GM19328 (cell line): ENCODE data around the gene DOK5.

Experiments used
- ATAC-seq: cut with Tn5 transposase; IDR thresholded peaks from one replicate; pipeline ENCODE4 v1.9.1; 2021; ENCODE audit warnings: mild to moderate bottlenecking, moderate library complexity; ENCODE audit not compliant: unreplicated experiment

Gene DOK5

DNA sequence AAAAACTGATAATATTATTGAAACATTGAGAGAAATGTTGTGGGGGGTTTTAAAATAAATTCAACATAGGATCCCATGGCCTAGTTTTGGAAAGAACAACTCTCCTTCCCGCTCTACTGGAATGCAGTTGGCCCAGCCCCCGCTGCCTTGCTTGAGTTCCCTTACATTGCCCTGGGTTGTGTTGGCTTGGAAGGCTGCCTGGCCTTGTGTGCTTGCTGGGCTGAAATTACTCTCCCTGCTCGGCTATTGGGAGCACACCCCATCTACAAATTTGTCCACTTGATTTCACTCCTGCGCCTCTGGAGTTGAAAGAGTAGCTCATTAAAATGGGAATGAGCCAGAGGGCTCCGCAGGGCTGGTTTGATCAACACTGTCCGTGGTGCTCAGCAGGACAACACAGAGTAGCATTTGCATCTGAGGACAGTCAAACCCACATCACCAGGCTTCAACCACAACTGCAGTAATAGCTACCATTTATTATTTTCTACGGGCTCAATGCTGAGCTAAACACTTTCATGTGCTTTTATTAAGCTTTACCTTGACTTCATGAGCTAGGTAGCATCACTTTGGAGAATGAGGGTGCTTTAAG lies 35.2 kb downstream of the DOK5 start:
- no peak for ATAC-seq

DNA sequence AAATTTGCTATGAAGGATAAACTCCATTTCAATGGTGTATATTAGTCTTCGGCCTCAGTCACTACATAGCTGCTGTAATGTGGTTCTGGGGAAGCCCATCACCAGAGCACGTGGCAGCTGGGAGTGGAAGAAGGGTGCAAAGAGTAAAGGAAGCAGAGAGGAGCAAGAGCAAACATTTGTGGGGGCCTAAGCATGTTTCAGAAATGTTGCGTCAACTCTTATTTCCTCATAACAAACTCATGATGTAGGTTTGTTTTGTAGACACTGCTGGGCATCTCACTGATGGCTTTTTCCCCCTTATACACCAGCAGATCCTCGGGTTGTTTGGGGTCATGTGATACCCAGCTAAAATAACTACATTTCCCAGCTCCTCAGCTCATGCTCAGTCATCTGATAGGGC lies 37.3 kb downstream of the DOK5 start:
- no peak for ATAC-seq

DNA sequence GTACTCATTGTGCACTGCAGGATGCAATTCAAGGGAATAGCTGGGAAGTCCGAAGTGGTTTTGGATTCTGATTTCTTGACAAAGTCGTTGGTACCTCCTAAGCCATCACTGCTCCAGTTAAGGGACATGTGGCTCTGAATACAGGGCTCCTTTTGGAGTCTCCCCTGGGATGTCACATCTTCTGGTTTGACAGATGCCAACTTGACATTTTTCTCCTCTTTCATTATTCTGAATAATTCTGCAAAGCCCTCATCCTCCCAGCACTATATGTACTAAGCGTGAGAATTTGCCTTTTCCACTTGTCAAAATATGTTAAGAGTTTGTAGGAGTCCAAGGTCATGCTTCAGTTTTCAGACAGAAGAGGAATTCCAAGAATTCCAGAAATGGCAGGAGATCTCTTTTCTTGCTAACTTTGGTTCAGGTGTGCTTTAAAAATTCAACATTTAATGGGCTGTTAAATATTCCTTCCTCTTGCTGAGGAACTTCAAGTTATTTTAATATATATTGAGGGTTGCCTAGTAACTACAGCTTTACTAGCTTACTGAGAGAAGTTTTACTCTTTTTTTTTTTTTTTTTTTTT lies 38.7 kb downstream of the DOK5 start:
- ATAC-seq = no peak

DNA sequence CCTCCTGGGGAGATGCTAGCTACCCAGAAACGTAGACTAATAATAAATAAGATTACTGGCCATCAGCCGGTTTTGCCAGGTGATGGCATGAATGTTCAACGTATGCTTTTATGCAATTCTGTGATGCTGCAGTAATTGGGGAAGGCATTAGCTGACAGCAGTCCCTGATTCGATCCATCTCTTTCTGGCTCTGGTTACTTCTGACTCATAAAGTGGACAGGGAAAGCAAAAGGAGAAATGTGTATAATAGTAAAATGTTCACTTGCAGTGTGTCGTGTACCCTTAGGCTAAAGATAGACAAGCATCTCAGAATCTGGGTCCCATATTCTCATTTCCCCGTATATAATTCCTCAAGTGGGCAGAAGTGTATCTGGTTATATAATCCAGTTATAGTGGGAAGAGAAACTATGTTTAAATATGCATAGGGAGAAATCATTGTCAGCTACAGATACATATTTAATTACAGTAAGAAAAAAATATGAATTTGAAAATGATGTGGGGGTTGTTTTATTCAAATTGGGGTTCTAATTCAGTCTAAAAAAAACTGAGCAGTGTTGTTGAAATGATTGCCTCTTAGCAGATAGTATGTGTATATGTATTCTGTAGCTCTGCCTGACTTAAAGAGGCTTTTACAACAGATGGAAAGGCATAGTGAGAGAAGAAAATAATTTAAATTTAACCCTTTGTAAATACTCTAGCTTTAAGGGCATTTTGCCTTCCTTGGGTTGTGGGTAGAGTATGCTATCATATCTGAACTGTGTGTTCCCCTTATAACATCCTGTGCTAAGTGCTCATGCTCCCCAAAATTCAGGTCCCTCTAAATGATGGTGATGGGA lies 40.6 kb downstream of the DOK5 start:
- ATAC-seq = no peak

DNA sequence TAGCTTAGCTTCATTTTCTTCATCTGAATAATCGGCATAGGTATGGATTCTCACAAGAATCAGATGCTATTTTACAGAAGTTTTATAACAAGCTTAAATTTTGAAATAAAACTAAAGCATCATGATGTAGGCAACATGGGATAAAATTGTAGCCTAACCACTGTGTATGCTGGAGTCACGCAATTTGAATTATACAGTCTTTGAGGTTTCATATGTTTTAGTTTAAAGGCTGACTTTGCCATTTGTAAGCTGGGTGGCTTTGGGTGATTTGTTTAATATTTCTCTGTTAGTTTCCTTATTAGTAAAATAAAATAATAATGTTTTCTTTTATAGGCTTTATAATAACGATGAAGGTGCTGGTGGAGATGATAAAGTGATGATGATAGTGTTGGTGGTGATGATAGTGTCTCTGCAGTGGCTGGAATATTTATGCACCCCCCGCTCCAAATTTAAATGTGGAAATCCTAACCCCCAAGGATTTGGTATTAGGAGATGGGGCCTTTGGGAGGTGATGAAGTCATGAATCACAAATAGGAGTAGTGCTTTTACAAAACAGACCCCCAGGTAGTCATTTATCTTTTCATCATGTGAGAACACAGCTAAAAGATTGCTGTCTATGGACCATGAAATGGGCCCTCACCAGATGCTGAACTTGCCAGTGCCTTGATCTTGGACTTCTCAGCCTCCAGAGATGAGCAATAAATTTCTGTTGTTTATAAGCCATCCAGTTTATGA lies 42.0 kb downstream of the DOK5 start:
- no peak for ATAC-seq

DNA sequence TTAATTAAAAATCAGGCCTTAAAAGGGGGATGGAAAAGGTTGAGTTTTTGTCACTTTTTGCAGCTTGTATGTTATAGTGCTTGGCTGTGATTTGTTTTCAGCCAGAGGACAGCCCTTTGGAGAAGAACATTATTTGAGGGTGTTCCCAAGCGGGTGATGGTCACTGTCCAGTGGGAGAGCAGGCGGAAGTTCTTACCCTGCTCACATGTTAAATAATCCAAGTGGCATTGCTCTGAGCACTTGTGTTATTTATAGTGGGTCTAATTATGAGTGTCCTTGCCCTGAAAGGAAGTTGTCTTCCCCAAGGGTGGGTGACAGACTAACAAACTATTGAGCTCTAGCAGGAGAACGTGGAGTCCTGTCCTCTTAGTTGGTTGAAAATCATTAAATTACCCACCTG lies 49.5 kb downstream of the DOK5 start:
- ATAC-seq = no peak

DNA sequence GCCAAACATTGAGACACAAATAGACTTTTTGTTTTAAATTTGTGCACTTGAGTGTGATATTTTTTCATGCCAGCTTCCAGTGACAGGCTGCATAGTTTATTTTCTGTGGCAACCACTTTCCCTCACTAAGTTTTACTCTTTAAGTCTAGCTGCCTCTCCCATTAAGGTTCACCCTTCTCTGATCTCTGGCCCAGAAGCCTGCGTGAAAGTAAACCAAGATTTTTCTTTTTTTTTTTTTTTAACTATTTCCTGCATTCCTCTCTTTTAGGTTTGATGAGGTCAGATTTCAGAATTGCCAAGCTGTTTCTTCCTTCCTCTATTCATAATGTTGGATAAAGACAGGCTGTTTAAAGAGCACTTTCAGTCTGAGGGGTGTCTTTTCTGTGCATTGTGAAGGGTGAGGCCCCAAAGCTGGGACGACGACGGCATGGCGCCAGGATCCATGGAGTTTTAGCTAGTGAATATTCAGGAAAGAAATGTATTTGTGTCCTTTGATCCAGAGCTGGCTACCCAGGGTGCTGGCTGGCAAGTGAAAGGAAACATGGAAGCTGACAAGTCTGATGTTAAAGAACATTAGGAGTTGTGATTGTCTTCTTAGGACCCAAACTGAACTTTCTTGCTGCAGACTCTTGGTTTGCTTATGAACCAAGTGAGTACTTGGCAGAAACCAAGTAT lies 50.7 kb downstream of the DOK5 start:
- ATAC-seq = no peak

DNA sequence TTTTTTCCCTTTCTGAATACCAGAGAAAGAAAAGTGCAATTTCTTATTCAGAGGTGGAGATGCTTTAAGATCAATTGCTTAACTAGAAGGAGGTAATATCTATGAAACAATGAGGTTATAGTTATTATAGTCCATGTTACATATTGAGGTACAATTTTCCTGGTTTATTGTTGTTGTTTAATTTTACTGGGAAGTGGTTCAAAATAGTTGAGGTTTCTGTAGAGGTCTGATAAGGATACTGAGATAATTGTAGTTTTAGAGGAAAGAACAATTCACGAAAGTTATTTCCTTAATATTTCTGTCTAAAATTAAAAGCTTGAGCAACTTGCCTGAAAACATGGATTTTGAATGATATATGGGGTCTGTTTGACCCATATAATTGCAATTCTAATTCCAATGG lies 51.4 kb downstream of the DOK5 start:
- ATAC-seq = no peak

DNA sequence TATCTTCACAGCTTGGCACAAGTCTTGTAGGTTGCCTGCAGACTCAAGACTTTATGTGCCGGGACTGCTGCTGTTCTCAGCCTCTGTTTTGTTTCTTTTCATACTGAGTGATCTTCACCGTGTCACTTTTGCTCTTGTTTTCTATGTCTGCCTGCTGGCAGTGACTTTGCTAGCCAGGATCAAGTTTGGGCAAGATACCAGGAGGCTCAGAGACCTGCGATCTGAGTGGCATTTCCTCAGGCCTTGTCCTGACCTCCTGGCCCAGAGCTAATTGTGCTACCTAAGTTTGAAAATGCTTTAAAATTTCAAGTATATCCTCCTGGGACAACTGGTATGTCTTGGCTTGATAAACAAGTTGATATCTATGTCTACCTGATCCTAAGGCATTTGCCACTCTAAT lies 57.2 kb downstream of the DOK5 start:
- ATAC-seq = no peak

DNA sequence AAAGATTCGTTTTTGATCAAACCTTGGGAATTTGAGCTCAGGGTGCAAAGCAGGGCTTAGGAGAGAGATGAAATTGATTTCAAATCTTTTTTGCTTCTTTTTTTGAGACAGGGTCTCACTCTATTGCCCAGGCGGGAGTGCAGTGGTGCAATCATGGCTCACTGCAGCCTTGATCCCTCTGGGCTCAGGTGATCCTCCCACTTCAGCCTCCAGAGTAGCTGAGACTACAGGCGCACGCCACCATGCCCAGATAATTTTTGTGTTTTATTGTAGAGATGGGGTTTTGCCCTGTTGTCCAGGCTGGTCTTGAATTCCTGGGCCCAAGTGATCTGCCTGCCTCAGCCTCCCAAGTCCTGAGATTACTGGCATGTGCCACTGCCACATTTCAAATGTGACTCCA lies 58.7 kb downstream of the DOK5 start:
- ATAC-seq = no peak

DNA sequence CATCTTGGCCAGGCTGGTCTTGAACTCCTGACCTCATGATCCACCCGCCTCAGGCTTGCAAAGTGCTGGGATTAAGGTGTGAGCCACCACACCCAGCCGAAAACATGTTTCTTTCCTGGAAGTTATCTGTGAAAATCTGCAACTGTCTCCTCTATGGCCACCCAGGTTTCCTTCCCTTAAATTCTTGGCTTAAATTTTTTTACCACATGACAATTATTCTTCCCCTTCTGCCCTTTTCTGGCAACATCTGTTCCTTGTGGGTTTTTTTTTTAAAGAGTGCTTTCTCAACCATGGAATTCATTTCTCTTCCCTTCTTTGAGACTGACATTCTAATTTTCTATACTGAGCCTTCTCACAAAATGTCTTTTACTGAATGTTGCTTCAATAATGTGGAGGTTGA lies 59.6 kb downstream of the DOK5 start:
- ATAC-seq = no peak

DNA sequence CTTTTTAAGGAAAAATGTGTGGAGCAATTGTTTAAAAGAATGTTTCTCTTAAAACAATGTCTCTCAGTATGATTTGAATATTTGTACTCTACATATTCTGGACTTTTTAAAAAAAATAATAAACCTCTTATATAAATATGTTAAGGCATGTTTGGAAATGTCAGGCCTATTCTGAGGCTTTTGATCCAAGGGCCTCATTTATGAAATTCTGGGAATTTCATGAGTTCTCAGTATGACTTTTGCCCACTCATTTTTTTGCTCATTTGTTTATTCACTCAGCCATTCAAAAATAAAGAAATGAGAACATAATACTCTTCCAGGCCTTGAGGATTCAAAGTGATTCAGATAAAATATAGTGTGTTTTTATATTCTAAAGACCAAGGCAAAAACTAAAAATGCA lies 60.4 kb downstream of the DOK5 start:
- no peak for ATAC-seq

DNA sequence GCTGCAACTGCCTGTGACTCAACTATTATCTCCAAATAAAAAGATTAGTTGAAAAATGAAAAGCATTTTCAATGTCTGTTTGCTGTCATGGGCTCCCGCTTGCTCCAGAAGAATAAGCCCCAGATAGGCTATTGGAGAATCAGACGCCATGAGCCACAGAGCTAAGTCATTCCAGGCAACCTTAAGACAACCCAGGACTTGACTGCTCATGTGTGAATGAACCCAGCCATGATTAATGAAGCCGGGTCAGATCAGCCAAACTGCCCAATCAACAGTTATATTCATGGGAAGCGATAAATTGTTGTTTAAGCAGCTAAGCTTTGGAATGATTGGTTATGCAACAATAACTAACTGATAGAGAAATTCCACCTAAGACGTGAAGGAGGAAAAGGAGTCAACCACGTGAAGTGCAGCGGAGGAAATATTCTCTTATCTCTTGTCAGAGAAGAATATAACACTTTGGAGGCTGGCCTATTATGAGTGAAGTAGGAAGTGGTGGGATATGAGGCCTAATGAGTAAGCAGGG lies 64.2 kb downstream of the DOK5 start:
- ATAC-seq = no peak

DNA sequence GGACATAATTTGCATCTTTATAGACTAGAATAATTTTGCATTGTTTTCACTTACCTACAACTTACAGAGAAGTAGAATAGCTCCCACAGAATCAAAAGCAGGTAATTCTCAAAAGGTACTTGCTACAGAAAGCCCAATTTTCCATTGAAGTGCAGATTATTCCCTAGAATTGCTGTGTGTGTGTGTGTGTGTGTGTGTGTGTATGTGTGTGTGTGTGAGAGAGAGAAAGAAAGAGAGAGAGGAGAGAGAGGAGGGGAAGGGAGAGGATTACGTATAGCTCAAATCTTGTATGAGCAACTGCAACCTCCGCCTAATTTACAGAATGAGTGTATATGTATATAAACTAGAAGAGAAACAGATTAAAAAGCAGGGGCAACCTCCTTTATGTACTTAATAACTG lies 68.0 kb downstream of the DOK5 start:
- ATAC-seq = no peak

DNA sequence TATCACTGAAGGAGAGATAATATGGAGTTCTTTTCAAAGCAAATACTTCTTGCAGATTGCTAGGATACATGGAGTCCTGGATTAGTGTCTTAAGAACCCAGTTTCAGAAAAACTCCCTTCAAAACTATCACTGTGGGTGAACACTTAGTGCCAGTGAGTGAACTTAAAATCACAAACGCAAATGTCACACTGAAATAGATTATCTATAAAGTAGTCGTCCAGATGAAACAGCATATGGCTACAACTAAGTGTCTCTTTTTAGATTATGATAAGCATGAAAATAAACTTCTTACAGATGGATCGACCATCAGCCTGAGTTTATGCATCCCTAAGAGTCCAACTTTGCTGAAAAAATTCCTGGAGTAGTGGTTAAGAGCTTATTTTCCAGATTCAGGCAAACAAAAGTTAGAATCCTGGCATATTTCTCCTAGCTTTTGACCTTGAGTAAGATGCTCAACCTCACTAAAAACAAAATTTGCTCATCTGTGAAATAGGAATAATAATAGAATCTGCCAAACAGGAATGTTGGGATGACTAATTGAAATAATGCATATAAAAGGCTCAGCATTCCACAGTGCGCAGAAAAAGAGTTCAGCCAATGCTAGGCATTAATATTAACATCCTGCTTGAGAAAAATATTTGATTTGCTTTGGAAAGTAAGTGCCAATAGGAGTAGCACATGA lies 70.4 kb downstream of the DOK5 start:
- no peak for ATAC-seq

DNA sequence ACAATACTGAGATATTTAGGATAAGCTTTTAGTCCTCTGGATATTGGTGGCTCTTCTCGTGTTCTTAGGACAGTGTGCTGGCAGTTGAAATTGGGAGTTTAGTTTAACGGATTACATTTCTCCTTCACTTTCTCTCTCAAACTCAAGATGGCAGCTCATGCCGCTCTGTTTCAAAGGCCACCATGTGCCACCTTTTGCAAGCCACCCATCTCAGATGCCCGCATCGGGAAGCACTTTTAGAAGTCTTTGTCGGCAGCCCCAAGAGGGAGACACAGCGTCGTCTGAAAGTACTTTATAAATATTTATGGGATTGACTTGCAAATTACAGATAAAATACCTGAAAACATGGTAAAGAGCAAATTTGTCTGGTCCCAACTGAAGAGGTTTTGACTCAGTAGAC lies 73.5 kb downstream of the DOK5 start:
- ATAC-seq = no peak

DNA sequence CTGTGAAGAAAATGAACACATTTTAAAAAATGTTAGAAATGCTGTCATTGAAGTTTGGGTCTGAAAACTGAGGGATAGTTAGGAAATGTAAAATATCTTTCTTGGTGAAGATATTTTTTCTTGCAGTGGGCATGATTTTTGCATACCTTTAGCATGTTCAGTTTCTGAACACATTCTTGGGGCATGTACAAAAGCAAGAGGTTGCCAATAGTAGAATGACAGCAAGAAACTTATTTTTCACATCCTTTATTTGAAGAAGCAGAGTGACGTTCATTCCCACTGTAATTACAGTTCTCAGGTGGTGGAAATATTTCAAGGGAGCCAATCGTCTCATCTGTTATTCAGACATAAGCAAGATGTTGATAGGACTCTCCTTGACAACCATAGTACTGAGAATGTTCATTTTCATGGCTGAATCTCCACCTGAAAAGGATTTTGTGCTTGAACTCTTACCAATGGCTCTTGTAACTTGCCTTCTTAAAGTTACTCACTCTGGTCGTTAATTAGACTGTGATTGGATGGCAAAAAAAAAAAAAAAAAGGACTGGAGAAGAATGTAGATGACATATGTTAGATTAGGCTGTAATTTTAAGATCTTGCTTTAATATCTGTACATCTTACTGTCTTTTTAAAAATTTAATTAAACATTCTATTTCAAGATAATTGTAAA lies 74.4 kb downstream of the DOK5 start:
- ATAC-seq = no peak

DNA sequence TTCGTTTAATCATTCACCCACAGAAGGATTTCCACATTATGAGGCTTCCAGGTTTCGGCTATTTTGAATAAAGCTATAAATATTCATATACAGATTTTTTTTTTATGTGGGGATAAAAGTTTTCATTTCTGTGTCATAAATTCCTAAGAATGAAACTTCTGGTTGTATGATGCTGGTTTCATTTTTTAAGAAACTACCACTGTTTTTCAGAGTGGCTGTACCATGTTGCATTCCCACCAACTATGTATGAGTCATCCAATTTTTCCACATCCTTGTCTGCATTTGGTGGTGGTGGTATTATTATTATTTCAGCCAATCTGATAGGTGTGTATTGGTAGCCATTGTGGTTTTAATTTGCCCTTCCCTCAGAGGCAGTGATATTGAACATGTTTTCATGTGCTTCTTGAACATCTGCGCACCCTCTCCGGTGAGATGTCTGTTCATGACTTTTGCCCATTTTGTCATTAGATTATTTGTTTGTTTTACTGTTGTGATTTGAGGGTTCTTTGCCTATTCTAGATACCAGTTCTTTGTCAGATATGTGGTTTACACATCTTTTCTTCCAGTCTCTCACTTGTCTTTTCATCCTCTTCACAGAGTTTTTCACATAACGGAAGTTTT lies 75.5 kb downstream of the DOK5 start:
- no peak for ATAC-seq

DNA sequence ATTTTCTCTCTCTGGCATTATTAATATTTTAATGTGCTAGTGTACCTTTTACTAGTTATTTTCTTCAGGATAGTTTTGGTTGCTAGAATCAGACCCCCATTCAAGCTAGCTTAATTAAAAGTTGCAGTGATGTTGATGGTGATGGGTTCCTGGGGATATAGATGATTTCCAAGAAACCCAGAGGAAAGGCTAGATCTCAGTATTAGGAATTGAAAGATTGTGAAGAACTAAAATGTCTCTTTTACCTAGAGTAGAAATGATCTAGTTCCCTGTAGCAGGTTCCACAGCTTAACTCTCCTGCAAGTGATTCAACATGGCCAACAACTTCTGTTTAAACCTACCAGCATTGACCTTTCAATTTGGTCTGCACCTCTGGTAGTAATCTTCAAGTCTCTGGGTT lies 78.6 kb downstream of the DOK5 start:
- no peak for ATAC-seq
